ENCODE measurements around the gene PDE1C.

Gene PDE1C

GRCh38 chr7:32070406-32071360 is at the start of gene PDE1C:
TSS of gene PDE1C (minus strand) at chr7:32070407.
- Mint-ChIP-seq H3K27ac (no peak within 1 kb of the TSS), H3K4me3 (no peak within 1 kb of the TSS), H3K9me3 (peaks cover 0 to 4% of the 10 kb centered on the region in 2 donors), H3K27me3 (peaks cover 31% of the 10 kb centered on the region), H3K4me1 (no peaks in the 10 kb centered on the region)
- DNase-seq: no peak
- ATAC-seq: no peak

DNA sequence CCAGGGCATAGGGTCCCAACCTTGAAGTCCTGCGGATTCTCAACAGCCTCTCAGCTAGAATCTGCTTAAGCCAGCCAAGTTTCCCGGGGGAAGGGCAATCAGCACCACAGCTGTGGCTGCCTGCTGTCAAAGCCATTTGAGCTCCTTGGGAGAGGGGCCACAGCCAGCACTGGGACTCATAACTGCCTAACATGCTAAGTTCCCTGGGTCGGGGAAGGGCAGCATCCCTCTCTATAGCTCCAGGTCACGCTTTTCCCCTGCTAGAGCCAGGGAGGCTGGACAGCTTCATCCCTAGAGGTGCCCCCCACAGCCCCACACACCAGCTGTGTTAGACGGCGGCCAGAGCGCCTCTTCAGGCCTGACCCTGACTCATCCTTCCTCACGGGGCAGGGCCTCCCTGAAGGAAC is 49.6 kb upstream of the PDE1C start:
- ATAC-seq: no peak
- no peaks in the 10 kb centered on the region for H3K4me1 Mint-ChIP-seq
- H3K27ac Mint-ChIP-seq: no peak overlapping the region
- H3K4me3 Mint-ChIP-seq: no peak overlapping the region
- H3K9me3 Mint-ChIP-seq: peaks cover 16 to 35% of the 10 kb centered on the region in 2 donors
- no peak for DNase-seq
- no peaks in the 10 kb centered on the region for H3K27me3 Mint-ChIP-seq

DNA sequence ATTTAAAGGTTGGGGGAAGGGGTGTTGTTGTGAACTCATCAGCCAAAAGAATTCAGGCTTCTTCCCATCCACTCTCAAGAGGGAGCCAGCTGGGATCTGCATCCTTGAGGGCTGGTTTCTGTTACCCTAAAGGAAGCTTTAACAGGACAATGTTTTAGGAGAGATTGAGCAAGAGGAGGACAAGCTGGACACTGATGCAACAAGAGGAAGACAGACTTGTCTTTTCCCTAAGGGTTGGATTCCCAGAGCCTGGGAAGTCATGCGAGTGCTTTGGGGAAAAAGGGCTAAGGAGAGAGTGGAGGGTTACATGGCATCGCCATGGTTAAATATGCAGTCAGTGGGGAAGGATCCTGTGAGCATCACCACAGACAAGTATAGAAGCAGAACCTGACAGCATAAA is 47.6 kb upstream of the PDE1C start:
- H3K27ac Mint-ChIP-seq: no peak overlapping the region
- H3K4me3 Mint-ChIP-seq: no peak overlapping the region
- H3K27me3 Mint-ChIP-seq: no peaks in the 10 kb centered on the region
- DNase-seq: no peak
- no peak for ATAC-seq
- H3K4me1 Mint-ChIP-seq: no peaks in the 10 kb centered on the region
- peaks cover 7 to 16% of the 10 kb centered on the region in 2 donors for H3K9me3 Mint-ChIP-seq

DNA sequence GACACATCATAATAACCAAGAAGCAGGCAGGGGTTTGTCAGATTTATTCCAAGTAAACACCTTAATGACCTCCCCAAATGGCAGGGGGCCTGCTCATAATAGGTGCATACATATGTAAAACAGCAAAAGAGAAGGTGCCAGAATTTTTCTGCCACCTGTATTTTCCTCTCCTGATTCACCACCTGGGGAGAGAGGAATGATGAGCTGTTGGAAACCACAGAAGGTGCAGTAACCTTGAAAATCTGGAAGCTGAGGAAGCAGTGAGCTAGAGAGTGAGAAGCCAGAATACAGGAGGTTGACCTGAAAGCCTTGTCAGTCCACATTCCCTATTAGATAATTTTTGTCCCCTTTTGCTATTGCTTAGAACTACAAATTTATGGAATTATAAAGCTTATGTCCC is 46.2 kb upstream of the PDE1C start:
- ATAC-seq: no peak
- H3K4me3 Mint-ChIP-seq: no peak overlapping the region
- H3K9me3 Mint-ChIP-seq: peaks cover 7 to 21% of the 10 kb centered on the region in 2 donors
- H3K27ac Mint-ChIP-seq: no peak overlapping the region
- DNase-seq: no peak
- no peaks in the 10 kb centered on the region for H3K4me1 Mint-ChIP-seq
- H3K27me3 Mint-ChIP-seq: no peaks in the 10 kb centered on the region

DNA sequence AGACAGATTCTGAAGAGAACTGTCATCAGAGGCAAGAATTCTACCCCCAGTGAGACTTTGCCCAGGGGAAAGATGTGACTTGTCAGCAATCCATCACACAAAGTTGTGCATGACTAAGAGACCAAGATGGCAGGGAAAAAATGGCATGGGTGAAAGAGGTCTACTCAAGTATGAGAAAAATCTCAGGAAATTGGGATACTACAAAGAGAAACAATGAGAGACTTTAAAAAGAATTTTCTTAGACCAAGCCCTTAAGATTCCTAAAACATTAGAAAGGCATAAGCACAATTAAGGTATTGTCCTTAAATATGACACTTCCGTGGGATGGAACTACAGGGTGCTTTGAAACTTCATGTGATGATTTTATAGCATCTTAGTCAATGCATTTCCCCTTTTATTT is 45.6 kb upstream of the PDE1C start:
- Mint-ChIP-seq H3K27ac (no peak overlapping the region), H3K9me3 (peaks cover 7 to 25% of the 10 kb centered on the region in 2 donors), H3K4me3 (no peak overlapping the region), H3K27me3 (no peaks in the 10 kb centered on the region), H3K4me1 (no peaks in the 10 kb centered on the region)
- ATAC-seq (no peak), DNase-seq (no peak)

DNA sequence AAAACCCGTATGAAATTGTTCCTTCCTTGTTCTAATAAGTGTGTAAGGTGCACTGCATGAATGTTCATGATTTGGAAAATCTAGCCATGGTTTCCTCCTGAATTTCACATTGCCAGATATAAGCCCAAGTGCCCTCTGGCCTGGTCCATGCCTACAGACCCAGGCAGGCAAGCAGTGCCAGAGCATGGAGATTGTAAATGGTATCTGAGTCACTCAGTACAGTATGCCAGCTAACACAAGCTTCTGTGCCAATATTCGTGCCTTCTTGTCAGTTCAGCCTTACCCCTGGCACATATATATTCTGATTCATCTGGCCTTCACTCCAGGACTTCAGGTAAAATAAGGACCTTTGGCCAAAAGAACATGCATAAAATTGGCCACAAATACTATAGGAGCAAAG is 38.4 kb upstream of the PDE1C start:
- no peaks in the 10 kb centered on the region for H3K4me1 Mint-ChIP-seq
- no peak overlapping the region for H3K27ac Mint-ChIP-seq
- no peaks in the 10 kb centered on the region for H3K27me3 Mint-ChIP-seq
- no peak for DNase-seq
- peaks cover 20 to 35% of the 10 kb centered on the region in 2 donors for H3K9me3 Mint-ChIP-seq
- no peak for ATAC-seq
- no peak overlapping the region for H3K4me3 Mint-ChIP-seq

GRCh38 chr7:32104766-32105165 is 34.6 kb upstream of the PDE1C start:
- H3K4me3 Mint-ChIP-seq: no peak overlapping the region

DNA sequence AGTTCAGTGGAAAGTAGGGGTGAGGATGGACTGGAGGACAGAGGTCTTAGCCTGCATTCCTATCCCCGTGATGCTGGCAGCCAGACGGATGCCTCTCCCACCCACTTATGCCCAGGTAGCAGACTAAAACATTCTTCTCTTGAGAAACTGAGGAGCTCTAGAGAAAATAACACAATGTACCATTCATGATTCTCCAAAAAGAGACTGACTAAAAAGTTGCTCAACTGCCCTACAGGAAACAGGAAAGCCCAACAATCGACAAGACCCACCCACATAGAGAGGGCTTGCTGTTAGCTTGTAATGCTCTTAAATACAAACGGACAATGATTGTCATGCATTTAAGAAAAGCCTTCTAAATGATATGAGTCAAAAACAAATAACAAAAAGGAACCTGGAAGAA is 33.2 kb upstream of the PDE1C start:
- no peaks in the 10 kb centered on the region for H3K27me3 Mint-ChIP-seq
- peaks cover 16 to 18% of the 10 kb centered on the region in 2 donors for H3K9me3 Mint-ChIP-seq
- ATAC-seq (no peak), DNase-seq (no peak)
- H3K27ac Mint-ChIP-seq: no peak overlapping the region
- H3K4me3 Mint-ChIP-seq: no peak overlapping the region
- no peaks in the 10 kb centered on the region for H3K4me1 Mint-ChIP-seq

More at GRCh38 chr7:32104766-32105165, 34.6 kb upstream of the PDE1C start:
- DNase-seq: no peak
- Mint-ChIP-seq H3K9me3 (peaks cover 18 to 22% of the 10 kb centered on the region in 2 donors), H3K27me3 (no peaks in the 10 kb centered on the region), H3K4me1 (no peaks in the 10 kb centered on the region), H3K27ac (no peak overlapping the region)
- no peak for ATAC-seq

DNA sequence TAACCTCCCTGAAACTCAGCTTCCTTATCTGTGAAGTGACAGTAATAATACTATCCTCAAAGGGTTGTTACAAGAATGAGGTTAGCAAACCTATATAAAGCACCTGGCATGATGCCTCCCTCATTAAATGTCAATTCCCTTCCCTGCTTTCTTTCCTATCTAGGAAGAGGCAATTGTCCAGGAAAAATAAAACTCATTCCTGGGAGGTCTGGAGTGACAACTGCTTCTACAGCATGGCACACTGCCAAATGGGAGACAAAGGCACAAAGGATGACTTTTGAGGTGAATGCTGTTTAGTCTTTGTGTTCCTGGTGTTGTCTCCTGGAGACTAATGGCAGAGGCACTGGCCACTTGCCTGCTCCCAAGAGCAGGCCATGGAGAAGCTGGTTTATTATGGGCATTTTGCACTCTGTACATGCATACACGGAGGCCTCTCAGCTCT is 32.2 kb upstream of the PDE1C start:
- H3K4me1 Mint-ChIP-seq: no peaks in the 10 kb centered on the region
- DNase-seq: no peak
- ATAC-seq: no peak
- no peaks in the 10 kb centered on the region for H3K27me3 Mint-ChIP-seq
- no peak overlapping the region for H3K27ac Mint-ChIP-seq
- H3K4me3 Mint-ChIP-seq: no peak overlapping the region
- peaks cover 10 to 18% of the 10 kb centered on the region in 2 donors for H3K9me3 Mint-ChIP-seq

DNA sequence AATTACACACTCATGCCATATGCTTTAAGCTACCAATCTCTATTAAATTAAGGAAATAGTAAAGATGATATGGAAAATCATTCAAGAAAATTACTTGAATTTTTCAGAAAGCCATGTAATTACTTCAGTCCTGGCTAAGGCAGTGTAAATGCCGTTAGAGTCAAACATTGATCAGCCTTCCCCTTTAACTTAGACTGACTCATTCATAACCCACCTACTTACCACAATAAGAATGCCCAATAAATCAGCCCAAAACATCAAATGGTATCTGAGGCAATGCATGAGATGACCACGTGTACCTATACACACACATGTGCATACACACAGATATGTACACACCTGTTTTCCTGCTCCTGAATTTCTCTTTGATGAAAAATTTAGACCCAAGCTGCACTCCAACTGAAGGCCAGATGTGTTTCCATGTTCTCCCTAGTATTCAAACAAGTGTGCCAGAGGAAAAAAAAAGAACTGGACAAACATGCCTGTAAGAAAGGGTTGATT is 30.2 kb upstream of the PDE1C start:
- Mint-ChIP-seq H3K27ac (no peak overlapping the region), H3K4me1 (no peaks in the 10 kb centered on the region), H3K27me3 (no peaks in the 10 kb centered on the region), H3K9me3 (peaks cover 5 to 8% of the 10 kb centered on the region in 2 donors), H3K4me3 (no peak overlapping the region)
- DNase-seq (no peak), ATAC-seq (no peak)

DNA sequence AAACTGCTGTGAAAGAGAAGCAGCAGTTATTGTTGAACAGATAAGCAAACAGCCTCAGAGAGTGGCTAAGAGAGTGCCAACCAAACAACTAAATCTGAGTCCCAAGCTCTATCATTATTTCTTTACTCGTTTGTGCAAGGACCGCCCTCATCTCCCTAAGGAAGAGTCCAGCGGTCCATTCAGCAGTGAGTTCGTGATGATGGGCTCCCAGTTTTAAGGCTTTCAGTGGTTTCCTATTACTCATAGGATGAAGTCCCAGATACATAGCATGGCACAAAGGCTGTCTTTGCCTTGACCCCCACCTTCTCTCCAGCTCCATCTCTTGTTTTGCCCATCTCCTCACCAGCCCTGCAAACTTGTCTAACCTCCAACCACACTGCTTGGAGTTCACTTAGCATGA is 24.3 kb upstream of the PDE1C start:
- Mint-ChIP-seq H3K4me3 (no peak overlapping the region), H3K9me3 (peaks cover 0 to 8% of the 10 kb centered on the region in 2 donors), H3K27me3 (no peaks in the 10 kb centered on the region), H3K27ac (no peak overlapping the region), H3K4me1 (no peaks in the 10 kb centered on the region)
- DNase-seq (no peak), ATAC-seq (no peak)

- Mint-ChIP-seq H3K4me1 (no peaks in the 10 kb centered on the region), H3K27me3 (no peaks in the 10 kb centered on the region), H3K27ac (no peak overlapping the region), H3K9me3 (peaks cover 0 to 8% of the 10 kb centered on the region in 2 donors), H3K4me3 (no peak overlapping the region)
- DNase-seq: no peak
- ATAC-seq: no peak
Observed at GRCh38 chr7:32093415-32094408, 23.5 kb upstream of the PDE1C start.

- Mint-ChIP-seq H3K4me1 (no peaks in the 10 kb centered on the region), H3K4me3 (no peak overlapping the region), H3K27ac (peak overlapping the region in 1 of 2 donors; percentile 31), H3K9me3 (peaks cover 0 to 8% of the 10 kb centered on the region in 2 donors), H3K27me3 (no peaks in the 10 kb centered on the region)
- ATAC-seq (no peak), DNase-seq (no peak)
Observed at GRCh38 chr7:32092346-32092745, 22.1 kb upstream of the PDE1C start.

GRCh38 chr7:32091608-32092210 is 21.5 kb upstream of the PDE1C start:
- ATAC-seq: no peak
- peaks cover 0 to 8% of the 10 kb centered on the region in 2 donors for H3K9me3 Mint-ChIP-seq
- H3K27ac Mint-ChIP-seq: no peak overlapping the region

DNA sequence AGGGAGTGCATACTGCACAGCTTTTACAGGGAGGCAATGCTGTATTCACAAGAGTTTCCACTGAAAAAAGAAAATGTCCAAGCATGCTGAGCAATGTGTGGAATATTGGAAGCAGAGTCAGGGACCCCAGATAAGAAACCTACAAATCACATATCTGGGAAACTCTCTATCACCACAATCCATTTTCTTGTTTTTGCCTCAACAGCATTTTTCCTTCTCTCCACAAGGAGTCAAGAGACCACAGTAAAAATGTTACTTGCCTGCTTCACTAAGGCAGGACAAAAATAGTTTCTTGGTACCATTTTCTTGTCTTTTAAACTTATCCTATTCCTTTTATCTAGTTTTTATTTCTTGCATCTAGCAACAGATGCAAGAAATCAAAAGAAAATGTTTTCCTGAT is 19.5 kb upstream of the PDE1C start:
- DNase-seq (no peak), ATAC-seq (no peak)
- no peaks in the 10 kb centered on the region for H3K4me1 Mint-ChIP-seq
- H3K4me3 Mint-ChIP-seq: no peak overlapping the region
- H3K27ac Mint-ChIP-seq: no peak overlapping the region
- H3K27me3 Mint-ChIP-seq: no peaks in the 10 kb centered on the region
- H3K9me3 Mint-ChIP-seq: peaks cover 0 to 8% of the 10 kb centered on the region in 2 donors

More at GRCh38 chr7:32091608-32092210, 21.5 kb upstream of the PDE1C start:
- Mint-ChIP-seq H3K4me3 (no peak overlapping the region), H3K4me1 (no peaks in the 10 kb centered on the region), H3K27me3 (no peaks in the 10 kb centered on the region)
- no peak for DNase-seq
